ENCODE results near the gene NLRC4. TPM values are rescaled to one million over a fixed set of nuclear protein-coding genes. Genes with fewer than 3 reads are reported as not detected.

Gene NLRC4
- total and polyA plus RNA-seq, 2 of the 8 experiments (the other 6 are each of a cell fraction or from before 2014, with no cell fraction given), result not detected

Small RNAs within 50 kb of the gene (small RNA-seq; reads per million reads assigned to genes)
- gene RNU6-647P (ENCODE audit: insufficient read depth), result not detected

Other genes with a start within 250 kb of the NLRC4 start
- gene DPY30, start 225.1 kb downstream of the NLRC4 start, total RNA-seq (2021; fragmentation: NEBNext Ultra II Directional; extraction: Animal tissue kit (Norgen Biotek cat#: 25700)), result 150 and 157 TPM in 2 replicates
- gene DPY30, start 225.1 kb downstream of the NLRC4 start, polyA plus RNA-seq (2011; rRNA removed), result 97.0 and 139 TPM in 2 replicates
- 31.9 and 36.0 TPM in 2 replicates for gene SPAST, start 201.3 kb downstream of the NLRC4 start, total RNA-seq (2021; fragmentation: NEBNext Ultra II Directional; extraction: Animal tissue kit (Norgen Biotek cat#: 25700))
- gene SPAST, start 201.3 kb downstream of the NLRC4 start, polyA plus RNA-seq (2011; rRNA removed), result 3.1 and 4.4 TPM in 2 replicates
- 27.4 and 27.9 TPM in 2 replicates for gene SLC30A6, start 99.0 kb downstream of the NLRC4 start, total RNA-seq (2021; fragmentation: NEBNext Ultra II Directional; extraction: Animal tissue kit (Norgen Biotek cat#: 25700))
- gene SLC30A6, start 99.0 kb downstream of the NLRC4 start, polyA plus RNA-seq (2011; rRNA removed), result 10.9 and 16.5 TPM in 2 replicates
- gene YIPF4, start 13.0 kb upstream of the NLRC4 start, total RNA-seq (2021; fragmentation: NEBNext Ultra II Directional; extraction: Animal tissue kit (Norgen Biotek cat#: 25700)), result 21.4 and 24.1 TPM in 2 replicates
- gene YIPF4, start 13.0 kb upstream of the NLRC4 start, polyA plus RNA-seq (2011; rRNA removed), result 1.5 and 2.9 TPM in 2 replicates
- gene BIRC6, start 92.1 kb upstream of the NLRC4 start, total RNA-seq (2021; fragmentation: NEBNext Ultra II Directional; extraction: Animal tissue kit (Norgen Biotek cat#: 25700)), result 67.0 and 69.5 TPM in 2 replicates
- 30.8 and 32.5 TPM in 2 replicates for gene BIRC6, start 92.1 kb upstream of the NLRC4 start, polyA plus RNA-seq (2011; rRNA removed)

All from H1 (cell line).